ENCODE data around the gene RARS2.

Gene RARS2

DNA sequence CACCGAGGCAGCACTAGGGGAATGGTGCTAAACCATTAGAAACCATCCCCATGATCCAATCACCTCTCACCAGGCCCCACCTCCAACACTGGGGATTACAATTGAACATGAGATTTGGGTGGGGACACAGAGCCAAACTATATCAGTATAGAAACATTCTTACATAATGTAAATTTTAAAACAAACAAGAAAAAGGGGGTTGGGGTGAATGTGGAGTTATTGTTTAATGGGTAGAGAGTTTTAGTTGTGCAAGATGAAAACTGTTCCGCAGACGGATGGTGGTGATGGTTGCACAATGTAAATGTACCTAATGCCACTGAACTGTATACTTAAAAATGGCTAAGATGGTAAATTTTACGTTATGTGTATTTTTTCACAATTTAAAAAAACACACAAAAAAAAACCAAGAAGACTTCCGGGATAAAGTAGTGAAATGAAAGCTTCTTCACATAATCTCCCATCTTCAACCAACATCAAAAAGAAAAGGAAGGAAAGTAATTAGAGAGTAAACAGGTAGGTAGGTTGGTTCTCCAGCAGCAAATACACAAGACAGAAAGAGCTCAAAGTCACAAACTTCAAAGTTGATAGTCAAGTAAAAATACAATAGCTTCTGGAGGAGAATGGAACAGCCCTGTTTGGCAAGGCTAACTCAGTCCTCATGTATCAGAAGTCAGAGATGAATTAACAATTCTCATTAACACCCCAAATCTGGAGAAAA, 16.3 kb downstream of the RARS2 start:
- DNase-seq (ENCODE audit: low spot score) = no peak

DNA sequence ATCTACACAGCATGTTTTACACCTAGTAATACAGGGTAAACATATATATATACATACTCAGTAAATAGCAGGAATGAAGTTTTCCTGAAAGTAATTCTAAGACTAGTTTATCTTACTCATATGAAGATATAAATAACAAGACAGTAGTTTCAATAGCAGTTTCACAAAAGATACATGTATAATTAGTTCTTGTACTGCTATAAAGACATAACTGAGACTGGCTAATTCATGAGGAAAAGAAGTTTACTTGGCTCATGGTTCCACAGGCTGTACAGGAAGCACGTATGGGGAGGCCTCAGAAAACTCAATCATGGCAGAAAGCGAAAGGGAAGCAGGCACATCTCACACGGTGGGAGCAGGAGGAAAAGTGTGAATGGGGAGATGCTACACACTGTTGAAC, 16.9 kb downstream of the RARS2 start:
- no peak for DNase-seq (ENCODE audit: low spot score)

DNA sequence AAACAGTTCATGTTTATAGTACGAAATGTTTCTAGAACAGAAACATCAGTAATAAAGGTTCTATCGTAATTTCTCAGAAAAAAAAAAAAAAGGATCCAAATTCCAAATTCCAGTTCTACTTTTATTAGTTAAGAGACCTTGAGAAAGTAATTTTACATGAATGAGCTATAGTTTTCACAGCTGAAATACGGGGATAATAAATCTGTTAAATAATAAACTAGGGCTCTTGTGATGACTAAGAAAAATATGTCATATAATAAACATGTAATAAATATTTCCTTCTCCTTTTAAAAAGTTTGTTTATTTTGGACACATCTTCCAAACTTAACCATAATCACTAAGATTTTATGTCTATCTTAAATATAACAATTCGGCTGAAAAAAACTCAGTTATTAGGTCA, 17.8 kb downstream of the RARS2 start:
- DNase-seq (ENCODE audit: low spot score) = no peak

- no peak for DNase-seq (ENCODE audit: low spot score)
Measured at GRCh38 chr6:87561017-87561416, 28.8 kb downstream of the RARS2 start.

DNA sequence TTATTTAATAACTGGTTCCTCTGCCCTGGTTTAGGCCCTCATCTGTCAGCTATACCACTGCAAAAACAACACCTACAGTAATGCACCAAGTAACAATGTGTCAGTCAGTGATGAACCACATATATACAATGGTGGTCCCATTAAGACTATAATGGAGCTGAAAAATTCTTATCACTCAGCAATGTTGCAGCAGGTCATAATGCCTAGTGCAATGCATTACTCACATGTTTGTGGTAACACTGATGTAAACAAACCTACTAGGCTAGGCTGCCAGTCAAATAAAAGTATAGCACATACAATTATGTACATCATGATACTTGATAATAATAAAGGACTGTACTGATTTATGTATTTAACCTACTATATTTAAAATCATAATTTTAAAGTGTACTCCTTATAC, 31.3 kb downstream of the RARS2 start:
- DNase-seq (ENCODE audit: low spot score) = no peak

DNA sequence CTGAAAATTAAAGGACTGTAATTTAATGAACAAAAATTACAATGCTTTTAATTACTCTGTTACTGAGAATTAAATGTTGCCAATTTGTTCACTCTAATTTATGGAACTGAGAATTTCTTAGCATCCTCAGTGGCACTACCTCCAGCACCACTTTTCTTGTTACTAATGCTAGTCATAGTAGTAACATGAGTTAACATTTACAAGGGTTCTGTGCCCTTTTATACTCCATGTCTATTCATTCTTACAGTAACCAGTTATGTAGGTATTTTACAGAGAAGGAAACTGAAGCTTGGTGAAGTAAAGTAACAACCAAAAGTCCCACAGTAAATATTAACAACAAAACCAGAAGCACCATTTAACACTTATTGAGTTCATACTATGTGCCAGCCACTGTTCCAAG, 34.3 kb downstream of the RARS2 start:
- DNase-seq (ENCODE audit: low spot score) = no peak

DNA sequence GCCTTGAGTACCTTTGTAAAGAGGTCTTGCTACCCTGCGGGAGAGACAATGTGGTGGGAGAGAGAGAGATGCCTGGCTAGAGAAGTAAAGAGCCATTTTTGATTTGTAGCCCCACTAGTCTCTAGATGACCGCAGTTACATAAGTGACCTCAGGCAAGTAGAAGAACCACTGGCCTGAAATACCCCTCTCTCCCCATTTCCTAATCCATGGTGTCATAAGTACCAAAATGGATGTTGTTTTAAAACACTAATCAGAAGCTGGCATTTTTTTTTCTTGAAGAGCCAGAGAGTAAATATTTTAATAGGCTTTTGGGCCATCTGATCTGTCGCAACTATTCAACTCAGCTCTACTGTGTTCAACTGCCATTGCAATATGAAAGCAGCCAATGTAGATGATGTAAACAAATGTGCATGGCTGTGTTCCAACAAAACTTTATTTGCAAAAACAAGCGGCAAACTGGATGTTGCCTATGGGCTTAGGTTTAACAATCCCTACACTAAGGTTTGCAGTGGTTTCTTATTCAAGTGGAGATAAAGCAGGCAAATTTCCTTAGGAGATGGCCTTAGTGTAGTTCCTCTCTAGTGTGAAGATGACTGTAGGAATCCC, 36.5 kb downstream of the RARS2 start:
- DNase-seq (ENCODE audit: low spot score) = no peak

DNA sequence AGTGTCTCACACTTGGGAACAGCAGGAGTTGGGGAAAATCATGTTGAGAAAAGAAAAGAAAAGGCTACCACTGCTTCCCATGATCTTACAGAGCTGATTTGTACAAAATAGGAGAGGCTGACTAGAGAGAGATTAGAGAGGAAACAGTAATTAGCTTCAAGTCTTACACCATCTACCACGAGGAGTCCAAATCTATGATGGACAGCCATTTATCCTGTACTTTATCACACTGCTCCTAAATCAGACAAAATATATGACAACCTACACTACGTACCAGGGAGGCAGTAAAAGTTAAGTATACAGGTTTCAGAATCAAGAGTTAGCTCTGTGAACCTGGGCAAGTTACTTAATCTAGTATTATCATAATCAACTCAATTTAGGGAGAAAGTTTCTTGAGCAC, 38.0 kb downstream of the RARS2 start:
- DNase-seq (ENCODE audit: low spot score) = no peak

DNA sequence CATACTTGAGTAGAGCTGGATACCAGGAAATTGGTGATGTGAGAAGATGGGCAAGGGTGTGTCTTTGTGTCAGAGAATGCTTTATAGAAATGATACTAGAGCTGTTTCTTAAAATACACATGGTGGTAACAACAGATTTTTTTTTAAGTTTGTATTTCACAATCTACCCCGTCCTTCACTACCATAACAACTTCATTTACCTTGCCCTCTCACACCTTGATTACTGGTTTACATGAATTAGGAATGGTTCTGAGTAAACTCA, 45.4 kb downstream of the RARS2 start:
- DNase-seq (ENCODE audit: low spot score) = no peak

- DNase-seq (ENCODE audit: low spot score) = no peak
Measured at GRCh38 chr6:87543696-87544473, 45.9 kb downstream of the RARS2 start.

- no peak for DNase-seq (ENCODE audit: low spot score)
Measured at GRCh38 chr6:87541744-87542143, 48.0 kb downstream of the RARS2 start.

DNA sequence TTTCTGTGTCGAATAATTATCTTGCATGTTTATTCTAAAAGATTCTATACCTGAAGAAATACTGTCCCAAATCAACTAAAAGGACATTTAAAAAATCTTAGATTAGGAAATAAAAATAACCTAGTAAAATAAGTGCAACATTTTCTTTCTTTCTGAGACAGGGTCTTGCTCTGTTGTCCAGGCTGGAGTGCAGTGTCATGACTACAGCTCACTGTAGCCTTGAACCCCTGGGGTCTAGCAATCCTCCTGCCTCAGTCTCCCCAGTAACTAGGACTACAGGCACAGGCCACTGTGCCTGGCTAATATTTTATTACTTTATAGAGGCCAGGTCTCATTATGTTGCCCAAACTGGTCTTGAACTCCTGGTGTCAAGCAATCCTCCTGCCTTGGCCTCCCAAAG, 48.7 kb downstream of the RARS2 start:
- no peak for DNase-seq (ENCODE audit: low spot score)

GRCh38 chr6:87540539-87540938, 49.2 kb downstream of the RARS2 start:
- DNase-seq (ENCODE audit: low spot score) = no peak

- no peak for DNase-seq (ENCODE audit: low spot score)
Measured at GRCh38 chr6:87539554-87539953, 50.2 kb downstream of the RARS2 start.

GRCh38 chr6:87538510-87539260, 51.1 kb downstream of the RARS2 start:
- no peak for DNase-seq (ENCODE audit: low spot score)

- DNase-seq (ENCODE audit: low spot score) = no peak
Measured at GRCh38 chr6:87534377-87535047, 55.3 kb downstream of the RARS2 start.

DNA sequence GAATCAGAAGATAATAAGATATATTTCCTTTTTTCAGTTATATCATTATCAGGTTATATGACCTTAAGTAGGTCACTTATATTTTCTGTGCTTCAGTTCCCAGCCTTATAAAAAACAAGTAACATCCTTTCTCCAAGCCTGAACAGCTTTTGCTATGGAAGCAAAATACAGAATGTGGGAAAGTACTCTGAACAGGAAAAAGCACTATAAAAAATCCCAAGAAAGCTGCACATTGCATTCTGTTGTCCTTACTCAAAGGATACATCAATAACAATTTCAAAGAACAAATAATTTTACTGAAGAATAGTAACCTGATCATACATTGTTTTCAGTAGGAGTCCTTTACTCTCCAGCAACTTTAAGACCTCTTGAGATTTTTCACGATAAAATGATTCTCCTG, 60.6 kb downstream of the RARS2 start:
- DNase-seq (ENCODE audit: low spot score) = no peak

GRCh38 chr6:87522686-87523085, 67.1 kb downstream of the RARS2 start:
- DNase-seq (ENCODE audit: low spot score) = no peak

GRCh38 chr6:87518453-87518852, 71.3 kb downstream of the RARS2 start:
- DNase-seq (ENCODE audit: low spot score) = no peak

GRCh38 chr6:87514831-87515230, 75.0 kb downstream of the RARS2 start:
- DNase-seq (ENCODE audit: low spot score) = no peak

GRCh38 chr6:87504441-87504840, 85.3 kb downstream of the RARS2 start:
- DNase-seq (ENCODE audit: low spot score) = no peak
